Tibial artery (tissue), 4 donors: Measurements from ENCODE around the gene EID1.

ENCODE experiments used
- DNase-seq, 2 donors: peaks; one replicate each; pipeline ENCODE4 v3.0.0-alpha.2; 2019
- H3K27ac ChIP-seq, 2 donors: fragments of 200-600 bp; sonication (generic) in 1 of 2; 1 replicate in 1 of 2; 2 replicates in 1 of 2; pipeline ENCODE4 v1.5.1; 2018 to 2019; ENCODE audit warnings: mild to moderate bottlenecking in 1 of 2
- H3K27me3 ChIP-seq, 2 donors: fragments of 200-600 bp; sonication (generic) in 1 of 2; one replicate each; pipeline versions ENCODE4 v1.5.1 to v1.6.0; 2016 to 2019
- H3K36me3 ChIP-seq, 3 donors: fragments of 200-600 bp; sonication (generic) in 2 of 3; one replicate each; pipeline ENCODE4 v1.5.1; 2016 to 2019; ENCODE audit warnings: mild to moderate bottlenecking in 2 of 3
- H3K4me1 ChIP-seq, 4 donors: fragments of 200-600 bp; sonication (generic) in 2 of 4; 1 replicate in 3 of 4; 2 replicates in 1 of 4; pipeline ENCODE4 v1.5.1; 2016 to 2019
- H3K4me3 ChIP-seq, 2 donors: fragments of 200-600 bp; sonication (generic) in 1 of 2; 1 replicate in 1 of 2; 2 replicates in 1 of 2; pipeline ENCODE4 v1.5.1; 2018 to 2019; ENCODE audit warnings: mild to moderate bottlenecking in 2 of 2
- H3K9me3 ChIP-seq, 3 donors: fragments of 200-600 bp; sonication (generic) in 1 of 3; one replicate each; pipeline ENCODE4 v1.5.1; 2016 to 2019
- intact Hi-C: fragments of 100-400 bp; cut with DNase I; formaldehyde crosslinking; loops from one replicate; pipeline ENCODE4 v1.15.0; 2023; ENCODE audit warnings: low total_unique reads
- TF ChIP-seq, protein P1 (sequence below), 2 experiments: fragments of 200-600 bp in 1 of 2; fragments of 450-650 bp in 1 of 2; IDR thresholded peaks; one replicate each; pipeline ENCODE4 v1.5.1; 2017 to 2019; ENCODE audit warnings: antibody characterized with exemption in 2 of 2, mild to moderate bottlenecking in 1 of 2, moderate library complexity in 1 of 2

The EID1 gene

DNA sequence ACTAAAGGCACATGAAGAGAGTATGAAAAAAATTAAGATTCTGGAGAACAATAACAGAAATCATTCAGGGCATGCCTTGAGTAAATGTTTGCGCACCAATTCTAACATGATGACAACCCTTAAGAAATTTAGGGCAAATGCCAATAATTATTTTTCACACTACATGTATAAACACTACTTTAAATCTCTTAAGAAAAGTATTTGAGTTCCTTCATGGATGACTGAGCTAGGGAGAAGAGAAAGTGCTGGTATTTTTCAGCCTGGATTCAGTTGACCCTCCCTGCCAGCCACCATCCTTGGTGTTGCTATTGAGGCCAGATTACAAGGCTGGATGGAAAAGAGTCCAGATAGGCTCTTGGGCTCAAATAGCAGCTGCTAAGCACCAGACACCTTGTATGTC, 8.0 kb upstream of the EID1 start:
- H3K27ac ChIP-seq, result no peak overlapping the region
- TF ChIP-seq, protein P1, sequence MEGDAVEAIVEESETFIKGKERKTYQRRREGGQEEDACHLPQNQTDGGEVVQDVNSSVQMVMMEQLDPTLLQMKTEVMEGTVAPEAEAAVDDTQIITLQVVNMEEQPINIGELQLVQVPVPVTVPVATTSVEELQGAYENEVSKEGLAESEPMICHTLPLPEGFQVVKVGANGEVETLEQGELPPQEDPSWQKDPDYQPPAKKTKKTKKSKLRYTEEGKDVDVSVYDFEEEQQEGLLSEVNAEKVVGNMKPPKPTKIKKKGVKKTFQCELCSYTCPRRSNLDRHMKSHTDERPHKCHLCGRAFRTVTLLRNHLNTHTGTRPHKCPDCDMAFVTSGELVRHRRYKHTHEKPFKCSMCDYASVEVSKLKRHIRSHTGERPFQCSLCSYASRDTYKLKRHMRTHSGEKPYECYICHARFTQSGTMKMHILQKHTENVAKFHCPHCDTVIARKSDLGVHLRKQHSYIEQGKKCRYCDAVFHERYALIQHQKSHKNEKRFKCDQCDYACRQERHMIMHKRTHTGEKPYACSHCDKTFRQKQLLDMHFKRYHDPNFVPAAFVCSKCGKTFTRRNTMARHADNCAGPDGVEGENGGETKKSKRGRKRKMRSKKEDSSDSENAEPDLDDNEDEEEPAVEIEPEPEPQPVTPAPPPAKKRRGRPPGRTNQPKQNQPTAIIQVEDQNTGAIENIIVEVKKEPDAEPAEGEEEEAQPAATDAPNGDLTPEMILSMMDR (IDR thresholded peaks at IDR 0.05), result no peak
- no peaks in the 10 kb centered on the region for H3K4me1 ChIP-seq
- H3K4me3 ChIP-seq, result no peak overlapping the region
- no peaks in the 10 kb centered on the region for H3K27me3 ChIP-seq
- DNase-seq, result no peak
- intact Hi-C loops, result loop anchor here (10.0 kb wide), 2 partner anchors 275 to 555 kb away; partner anchors contain the start of gene FGF7
- no peaks in the 10 kb centered on the region for H3K36me3 ChIP-seq
- H3K9me3 ChIP-seq, result no peaks in the 10 kb centered on the region

DNA sequence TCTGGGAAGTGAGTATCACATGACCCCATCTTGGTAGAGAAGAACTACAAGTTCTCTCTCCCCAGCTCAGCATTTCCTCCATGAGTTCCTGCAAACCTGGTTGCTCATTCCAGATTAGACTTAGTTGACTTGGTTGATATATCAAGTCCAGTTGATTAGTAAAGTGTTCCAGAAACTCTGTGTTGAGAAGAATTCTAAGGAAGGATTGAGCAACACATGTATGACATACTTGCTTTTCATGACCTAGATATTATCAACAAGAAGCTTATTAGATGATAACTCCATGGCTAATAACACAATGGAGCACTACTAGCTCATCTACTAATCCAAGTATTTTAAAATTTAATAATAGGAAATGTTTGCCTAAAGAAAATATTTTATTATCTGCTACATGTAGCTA, 6.4 kb upstream of the EID1 start:
- no peak overlapping the region for H3K27ac ChIP-seq
- intact Hi-C loops, result no loop called here
- TF ChIP-seq, protein P1 (IDR thresholded peaks at IDR 0.05), result no peak
- no peak overlapping the region for H3K4me3 ChIP-seq
- no peaks in the 10 kb centered on the region for H3K36me3 ChIP-seq
- H3K9me3 ChIP-seq, result no peaks in the 10 kb centered on the region
- no peaks in the 10 kb centered on the region for H3K27me3 ChIP-seq
- no peaks in the 10 kb centered on the region for H3K4me1 ChIP-seq
- DNase-seq, result no peak

DNA sequence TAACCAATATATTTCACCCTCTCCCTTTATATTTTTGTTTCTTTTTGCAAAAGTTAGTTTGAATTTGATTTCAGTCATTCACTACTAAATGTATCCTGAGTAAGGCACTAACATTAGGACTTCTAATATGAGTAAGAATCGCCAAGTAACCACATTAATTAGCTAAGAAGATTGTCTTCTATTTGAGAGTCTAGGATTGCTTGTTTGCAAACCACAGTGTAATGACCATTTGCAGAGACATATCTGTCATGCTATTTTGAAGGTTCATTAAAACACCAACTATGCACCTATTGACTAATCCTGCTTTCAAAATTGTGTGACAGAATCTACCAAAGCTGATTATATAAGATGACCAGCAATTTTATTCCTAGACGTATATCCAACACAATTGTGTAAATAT, 5.3 kb upstream of the EID1 start:
- Histone ChIP-seq H3K27me3 (no peaks in the 10 kb centered on the region), H3K4me1 (no peaks in the 10 kb centered on the region), H3K4me3 (no peak overlapping the region), H3K9me3 (no peaks in the 10 kb centered on the region), H3K27ac (no peak overlapping the region), H3K36me3 (no peaks in the 10 kb centered on the region)
- intact Hi-C loops, result no loop called here
- DNase-seq, result no peak
- TF ChIP-seq, protein P1 (IDR thresholded peaks at IDR 0.05), result no peak

DNA sequence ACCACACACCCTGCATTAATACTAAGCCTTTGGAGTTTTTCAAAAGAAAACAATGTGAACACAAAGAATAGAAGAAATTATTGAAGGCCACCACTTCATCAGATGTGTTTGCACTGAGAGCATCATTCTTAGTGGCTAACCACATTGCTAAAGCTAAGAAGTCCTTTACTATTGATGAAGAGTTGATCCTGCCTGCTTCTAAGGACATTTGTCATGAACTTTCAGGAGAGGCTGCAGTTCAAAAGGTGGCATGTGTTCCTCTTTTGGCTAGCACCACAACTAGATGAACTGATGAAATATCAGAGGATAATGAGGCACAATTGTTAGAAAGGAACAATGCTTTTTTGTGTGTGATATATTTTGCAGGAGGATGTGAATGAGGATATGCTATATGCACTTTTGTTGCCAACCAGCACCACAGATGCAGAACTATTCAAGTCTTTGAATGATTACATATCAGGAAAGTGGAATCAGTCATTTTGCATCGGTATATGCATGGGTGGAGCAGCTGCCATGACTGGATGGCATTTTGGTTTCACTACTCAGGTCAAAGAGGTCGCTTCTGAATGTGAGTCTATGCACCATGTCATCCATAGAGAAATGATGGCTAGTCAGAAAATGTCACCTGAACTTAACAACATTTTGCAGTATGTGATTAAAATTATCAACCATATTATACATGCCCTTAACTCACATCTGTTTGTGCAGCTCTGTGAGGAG, 2.5 kb upstream of the EID1 start:
- Histone ChIP-seq H3K9me3 (no peaks in the 10 kb centered on the region), H3K27me3 (no peaks in the 10 kb centered on the region), H3K27ac (no peak overlapping the region), H3K4me3 (no peak overlapping the region), H3K36me3 (no peaks in the 10 kb centered on the region), H3K4me1 (peaks cover 0 to 18% (median 8%) of the 10 kb centered on the region in 4 donors)
- TF ChIP-seq, protein P1 (IDR thresholded peaks at IDR 0.05), result no peak
- intact Hi-C loops, result loop anchor here (5.0 kb wide), 2 partner anchors 87 to 172 kb away; partner anchors contain the start of genes SECISBP2L and SHC4
- no peak for DNase-seq

DNA sequence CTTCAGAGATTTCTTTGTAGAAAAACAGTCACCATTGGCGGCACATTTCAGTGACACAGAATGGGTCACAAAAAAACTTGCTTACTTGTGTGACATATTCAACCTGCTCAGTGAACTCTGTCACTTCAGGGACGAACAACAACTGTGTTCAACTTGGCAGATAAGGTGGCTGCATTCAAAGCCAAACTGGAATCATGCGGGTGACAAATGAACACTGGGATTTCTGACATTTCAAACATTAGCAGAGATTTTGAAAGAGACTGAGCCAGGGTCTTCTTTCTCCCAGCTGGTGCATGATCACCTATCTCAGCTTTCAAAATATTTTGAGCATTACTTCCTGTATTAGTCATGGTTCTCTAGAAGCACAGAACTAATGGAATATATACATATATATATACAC, 1.9 kb upstream of the EID1 start:
- no peaks in the 10 kb centered on the region for H3K9me3 ChIP-seq
- no peak overlapping the region for H3K27ac ChIP-seq
- peaks cover 0 to 22% (median 8%) of the 10 kb centered on the region in 4 donors for H3K4me1 ChIP-seq
- intact Hi-C loops, result loop anchor here (5.0 kb wide), 2 partner anchors 86 to 171 kb away; partner anchors contain the start of genes SECISBP2L and SHC4
- no peak for DNase-seq
- H3K27me3 ChIP-seq, result no peaks in the 10 kb centered on the region
- TF ChIP-seq, protein P1 (IDR thresholded peaks at IDR 0.05), result no peak
- no peak overlapping the region for H3K4me3 ChIP-seq
- no peaks in the 10 kb centered on the region for H3K36me3 ChIP-seq
